ENCODE measurements around the gene LRRFIP2.
"Not testable (repeated sequence)": the region's sequence is repeated elsewhere in the genome, so short reads cannot be mapped to it uniquely, and the experiment has no call there.

- not testable (repeated sequence) for TF ChIP-seq CTCF (IDR thresholded peaks at IDR 0.05); EZH2 (IDR thresholded peaks at IDR 0.05; ENCODE audit: borderline replicate concordance, insufficient read depth, low read depth, low read length, poor library complexity, severe bottlenecking)
These were observed 34.2 kb upstream of the LRRFIP2 start for GRCh38 chr3:37208576-37208975.

Data from B cell (primary cell).